ENCODE results near the gene KBTBD6.
"Not testable (repeated sequence)": the region's sequence is repeated elsewhere in the genome, so short reads cannot be mapped to it uniquely, and the experiment has no call there.

KBTBD6 gene

GRCh38 chr13:41131660-41132511 is 716 bp downstream of the KBTBD6 start:
- not testable (repeated sequence) for DNase-seq (ENCODE audit: low spot score)

- not testable (repeated sequence) for DNase-seq (ENCODE audit: low spot score)
Measured at GRCh38 chr13:41131189-41131588, 1.4 kb downstream of the KBTBD6 start.

GRCh38 chr13:41130356-41130755 is 2.2 kb downstream of the KBTBD6 start:
- no peak for DNase-seq (ENCODE audit: low spot score)

DNA sequence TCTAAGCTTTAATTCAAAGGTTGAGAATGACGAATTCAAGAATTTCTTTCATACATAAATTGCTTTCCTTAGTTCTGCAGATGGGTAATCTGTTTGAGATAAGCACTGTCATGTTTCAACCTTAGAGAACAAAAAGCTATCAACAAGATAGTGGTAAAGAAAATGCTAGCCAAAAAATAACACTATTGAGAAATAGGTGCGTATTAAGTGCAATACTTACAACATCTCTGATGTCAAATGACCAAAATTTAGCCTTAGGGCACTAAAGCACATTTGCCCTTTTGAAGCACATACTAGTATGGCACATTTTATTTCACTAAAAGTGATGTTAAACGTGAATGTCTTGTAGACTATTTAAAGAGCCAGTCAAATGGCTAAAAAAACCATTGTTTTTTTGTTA is 4.9 kb downstream of the KBTBD6 start:
- no peak for DNase-seq (ENCODE audit: low spot score)

GRCh38 chr13:41122838-41123237 is 9.8 kb downstream of the KBTBD6 start:
- DNase-seq (ENCODE audit: low spot score) = no peak

DNA sequence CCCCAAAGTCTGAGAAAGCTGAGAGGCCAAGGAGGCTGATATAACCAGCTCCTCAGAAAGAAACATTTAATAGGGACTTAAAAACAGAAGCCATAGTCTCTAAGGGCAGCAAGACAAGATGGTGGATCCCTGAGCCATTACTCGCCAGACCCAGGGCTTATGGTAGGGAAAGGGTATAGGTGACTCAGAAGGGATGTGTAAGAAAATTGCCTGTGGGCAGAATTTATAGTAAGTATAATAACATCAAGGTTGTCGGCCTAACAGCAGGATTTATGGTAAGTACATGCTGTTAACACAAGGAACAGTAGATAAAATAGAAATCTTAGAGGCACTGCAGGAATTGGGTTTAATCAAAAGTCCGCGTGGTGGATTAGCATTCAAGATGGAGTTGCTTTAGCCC is 14.7 kb downstream of the KBTBD6 start:
- no peak for DNase-seq (ENCODE audit: low spot score)

- no peak for DNase-seq (ENCODE audit: low spot score)
Measured at GRCh38 chr13:41111454-41111853, 21.1 kb downstream of the KBTBD6 start.

DNA sequence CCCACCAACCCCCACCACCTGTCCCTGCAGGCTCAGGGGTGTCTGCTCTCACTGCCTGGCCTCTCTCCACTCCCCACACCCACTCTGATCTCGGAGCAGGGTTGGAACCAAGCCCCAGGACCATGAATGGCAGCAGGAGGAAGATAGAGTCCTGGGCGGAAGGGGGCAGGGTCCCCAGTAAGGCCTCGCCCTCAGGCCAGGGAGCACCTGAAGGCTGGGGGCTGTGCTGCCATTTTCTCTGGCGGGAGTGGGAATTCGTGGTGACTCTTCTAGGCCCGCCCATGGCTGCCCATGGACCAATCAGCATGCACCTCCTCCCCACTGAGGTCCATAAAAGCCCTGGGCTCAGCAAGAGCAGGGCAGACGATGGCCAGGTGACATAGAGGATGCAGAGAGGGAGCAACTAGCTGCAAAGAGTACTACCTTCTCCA is 25.0 kb downstream of the KBTBD6 start:
- DNase-seq (ENCODE audit: low spot score) = no peak

DNA sequence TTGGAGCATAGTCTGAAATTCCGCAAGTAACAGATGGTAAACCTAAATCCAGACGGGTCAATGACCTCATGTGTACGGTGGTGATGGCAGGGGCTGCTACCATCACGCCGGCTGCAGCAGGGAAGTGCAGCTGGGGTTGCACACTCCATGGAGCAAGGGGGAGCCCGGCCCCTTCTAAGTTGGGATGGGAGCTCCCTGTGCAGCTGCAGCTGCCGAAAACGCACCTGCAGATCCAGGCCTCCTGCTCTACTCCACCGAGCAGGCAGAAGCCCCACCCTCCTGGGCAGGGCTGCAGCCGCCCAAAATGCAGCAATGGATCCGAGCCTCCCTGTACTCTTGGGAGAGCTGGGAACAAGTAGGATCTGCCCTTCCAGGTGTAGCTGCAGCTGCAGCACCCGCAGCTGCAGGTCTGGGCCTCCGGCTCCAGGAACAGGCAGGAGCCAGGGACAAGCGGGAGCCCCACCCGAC is 25.5 kb downstream of the KBTBD6 start:
- DNase-seq (ENCODE audit: low spot score) = no peak

DNA sequence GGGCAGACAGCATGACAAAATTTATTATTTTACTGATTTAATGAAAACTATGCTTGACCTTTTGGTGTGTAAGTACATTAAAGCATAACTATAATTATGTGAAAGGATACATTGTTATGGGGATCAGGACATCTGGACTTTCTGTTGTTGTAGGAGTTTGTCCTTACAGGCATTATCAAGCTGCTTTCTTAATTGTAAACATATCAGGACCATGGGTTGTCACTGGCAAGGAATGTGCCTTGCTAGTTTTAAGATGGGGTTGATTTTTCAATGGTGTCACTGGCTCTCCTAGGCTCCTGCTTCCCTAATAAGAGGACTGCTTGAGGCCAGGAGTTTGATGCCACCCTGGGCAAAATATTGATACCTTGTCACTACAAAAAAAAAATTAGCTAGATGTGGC is 32.6 kb downstream of the KBTBD6 start:
- no peak for DNase-seq (ENCODE audit: low spot score)

GRCh38 chr13:41098761-41099160 is 33.8 kb downstream of the KBTBD6 start:
- DNase-seq (ENCODE audit: low spot score) = no peak

DNA sequence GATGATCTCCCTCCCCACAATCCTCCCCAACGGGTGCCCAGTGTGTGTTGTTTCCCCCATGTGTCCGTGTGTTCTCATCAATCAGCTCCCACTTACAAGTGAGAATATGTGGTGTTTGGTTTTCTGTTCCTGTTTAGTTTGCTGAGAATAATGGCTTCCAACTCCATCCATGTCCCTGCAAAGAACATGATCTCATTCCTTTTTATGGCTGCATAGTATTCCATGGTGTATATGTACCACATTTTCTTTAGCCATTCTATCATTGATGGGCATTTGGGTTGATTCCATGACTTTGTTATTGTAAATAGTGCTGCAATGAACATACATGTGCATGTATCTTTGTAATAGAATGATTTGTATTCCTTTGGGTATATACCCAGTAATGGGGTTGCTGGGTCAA is 36.9 kb downstream of the KBTBD6 start:
- DNase-seq (ENCODE audit: low spot score) = not testable (repeated sequence)

DNA sequence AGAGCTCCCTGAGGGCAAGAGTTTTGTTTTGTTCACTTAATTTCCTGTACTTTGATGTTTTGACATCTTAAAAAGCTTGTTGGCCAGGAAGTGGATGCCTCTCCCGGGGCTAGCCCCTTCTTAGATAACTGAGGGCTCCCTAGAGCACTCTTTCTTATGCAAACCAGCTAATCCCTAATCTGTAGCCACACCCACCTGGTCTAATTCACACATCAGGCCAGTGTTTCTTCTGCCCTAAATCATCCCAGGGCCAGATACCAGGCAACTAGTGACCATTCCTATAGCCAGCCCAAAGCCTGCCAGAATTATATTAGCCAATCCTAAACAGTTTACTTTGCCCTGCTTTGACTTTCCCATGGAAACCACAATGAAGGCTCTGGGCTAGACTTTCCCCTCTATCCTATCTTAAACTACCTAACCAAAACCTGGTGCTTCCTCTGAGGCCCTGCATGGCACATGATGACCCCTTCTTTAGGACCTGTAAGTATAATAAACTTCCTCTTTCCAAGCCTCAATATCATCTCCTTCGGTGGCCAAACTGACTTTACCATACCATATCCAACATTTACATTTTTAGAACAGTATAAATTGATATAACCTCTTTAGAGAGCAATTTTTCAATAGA is 46.5 kb downstream of the KBTBD6 start:
- DNase-seq (ENCODE audit: low spot score) = no peak

DNA sequence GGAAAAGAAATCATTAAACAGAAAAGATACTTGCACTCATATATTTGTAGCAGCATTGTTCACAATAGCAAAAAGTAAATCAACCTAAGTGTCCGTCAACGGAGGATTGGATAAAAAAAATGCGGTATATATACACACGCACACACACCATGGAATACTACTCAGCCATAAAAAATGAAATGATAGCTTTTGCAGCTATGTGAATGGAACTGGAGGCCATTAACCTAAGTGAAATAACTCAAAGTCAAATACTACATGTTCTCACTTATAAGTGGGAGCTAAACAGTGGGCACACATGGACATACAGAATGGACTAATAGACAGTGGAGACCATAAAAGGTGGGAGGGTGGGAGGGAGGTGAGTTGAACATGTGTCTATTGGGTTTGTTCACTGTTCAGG is 52.9 kb downstream of the KBTBD6 start:
- DNase-seq (ENCODE audit: low spot score) = no peak
